Lung (tissue), 12 donors: ENCODE measurements around the gene PRIM1. TPM values are rescaled to one million over a fixed set of nuclear protein-coding genes. Genes with fewer than 3 reads are reported as not detected.

Experiments
- ATAC-seq: fragments of 200-7000 bp; cut with Tn5 transposase; one replicate; pipeline ENCODE4 v1.9.1; 2020; ENCODE audit warnings: moderate number of reproducible peaks; ENCODE audit not compliant: insufficient read depth, low FRiP score
- DNase-seq, 3 donors: peaks; one replicate each; pipeline ENCODE4 v3.0.0-alpha.2; 2013 to 2017
- H3K27ac ChIP-seq, 2 donors: one replicate each; pipeline ENCODE4 v1.5.1; 2013; ENCODE audit warnings: mild to moderate bottlenecking in 2 of 2, moderate library complexity in 2 of 2, control low read depth in 1 of 2, inconsistent platforms in 1 of 2, low read depth in 1 of 2, low read length in 1 of 2
- H3K27me3 ChIP-seq, 3 donors: one replicate each; pipeline ENCODE4 v1.5.1; 2013; ENCODE audit warnings: low read length in 2 of 3; ENCODE audit not compliant: control insufficient read depth in 3 of 3, insufficient read depth in 3 of 3
- H3K36me3 ChIP-seq, 4 donors: one replicate each; pipeline ENCODE4 v1.5.1; 2013; ENCODE audit warnings: low read length in 4 of 4, mild to moderate bottlenecking in 1 of 4, moderate library complexity in 1 of 4; ENCODE audit not compliant: control insufficient read depth in 4 of 4, insufficient read depth in 4 of 4
- H3K4me1 ChIP-seq, 5 donors: one replicate each; pipeline ENCODE4 v1.5.1; 2013; ENCODE audit warnings: low read length in 5 of 5, mild to moderate bottlenecking in 2 of 5, moderate library complexity in 1 of 5; ENCODE audit not compliant: control insufficient read depth in 5 of 5, insufficient read depth in 5 of 5
- H3K4me3 ChIP-seq: one replicate; pipeline ENCODE4 v1.5.1; 2013; ENCODE audit warnings: mild to moderate bottlenecking, control low read depth, moderate library complexity
- H3K9ac ChIP-seq, 2 donors: one replicate each; pipeline ENCODE4 v1.5.1; 2013; ENCODE audit warnings: low read length in 2 of 2, control low read depth in 1 of 2; ENCODE audit not compliant: insufficient read depth in 1 of 2
- H3K9me3 ChIP-seq, 4 donors: one replicate each; pipeline ENCODE4 v1.5.1; 2013; ENCODE audit warnings: low read length in 3 of 4, mild to moderate bottlenecking in 1 of 4, moderate library complexity in 1 of 4; ENCODE audit not compliant: control insufficient read depth in 4 of 4, insufficient read depth in 3 of 4
- WGBS, 2 donors: extraction: QIAGEN DNeasy Blood & Tissue Kit; methylation state at CpG; one replicate each; pipeline ENCODE4 v1.1.7; 2013; 5-methylcytosine and 5-hydroxymethylcytosine counted together
- polyA plus RNA-seq, 2 donors: library from polyadenylated mRNA; stranded (reverse); fragments of 200-250 nt; gene quantifications; one replicate each; pipeline ENCODE4 v1.2.1, GENCODE V29; 2013
- total RNA-seq, 2 donors: library from RNA; depleted of rRNA in 1 of 2; stranded (reverse); fragments of >200 nt in 1 of 2; gene quantifications; one replicate each; pipeline ENCODE4 v1.2.1, GENCODE V29; 2014 to 2021
- TF ChIP-seq, protein P1 (sequence below): IDR thresholded peaks from 2 replicates; pipeline ENCODE4 v1.5.1; 2012; ENCODE audit warnings: mild to moderate bottlenecking; ENCODE audit errors: control extremely low read depth, extremely low read depth
- donor health status: control.
- donor health status: control.
- donor health status: Bipolar disorder and iron deficiency.
- donor health status: healthy.
- donor health status: DM: yes; HTN: yes; CAD: no.

PRIM1 gene
- total and polyA plus RNA-seq, 4 donors, result 3.1 to 9.9 (median 5.0) TPM

DNA sequence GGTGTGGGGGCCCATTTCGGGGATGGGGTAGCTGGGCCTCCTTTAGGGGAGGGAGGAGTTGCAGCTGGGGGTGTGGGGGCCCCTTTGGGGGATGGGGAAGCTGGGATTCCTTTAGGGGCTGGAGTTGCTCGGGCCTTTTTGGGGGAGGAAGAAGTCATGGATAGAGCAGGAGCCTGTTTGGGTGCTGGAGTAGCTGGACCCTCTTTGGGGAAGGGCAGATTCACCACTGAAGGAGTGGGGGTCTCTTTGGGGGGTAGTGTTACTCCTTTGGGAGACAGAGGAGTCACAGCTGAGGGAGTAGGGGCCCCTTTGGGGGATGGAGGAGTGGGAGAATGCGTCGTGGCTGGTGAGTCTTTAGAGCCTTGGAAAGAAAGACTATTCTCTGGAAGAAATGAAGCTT, 33.5 kb downstream of the PRIM1 start:
- TF ChIP-seq, protein P1, sequence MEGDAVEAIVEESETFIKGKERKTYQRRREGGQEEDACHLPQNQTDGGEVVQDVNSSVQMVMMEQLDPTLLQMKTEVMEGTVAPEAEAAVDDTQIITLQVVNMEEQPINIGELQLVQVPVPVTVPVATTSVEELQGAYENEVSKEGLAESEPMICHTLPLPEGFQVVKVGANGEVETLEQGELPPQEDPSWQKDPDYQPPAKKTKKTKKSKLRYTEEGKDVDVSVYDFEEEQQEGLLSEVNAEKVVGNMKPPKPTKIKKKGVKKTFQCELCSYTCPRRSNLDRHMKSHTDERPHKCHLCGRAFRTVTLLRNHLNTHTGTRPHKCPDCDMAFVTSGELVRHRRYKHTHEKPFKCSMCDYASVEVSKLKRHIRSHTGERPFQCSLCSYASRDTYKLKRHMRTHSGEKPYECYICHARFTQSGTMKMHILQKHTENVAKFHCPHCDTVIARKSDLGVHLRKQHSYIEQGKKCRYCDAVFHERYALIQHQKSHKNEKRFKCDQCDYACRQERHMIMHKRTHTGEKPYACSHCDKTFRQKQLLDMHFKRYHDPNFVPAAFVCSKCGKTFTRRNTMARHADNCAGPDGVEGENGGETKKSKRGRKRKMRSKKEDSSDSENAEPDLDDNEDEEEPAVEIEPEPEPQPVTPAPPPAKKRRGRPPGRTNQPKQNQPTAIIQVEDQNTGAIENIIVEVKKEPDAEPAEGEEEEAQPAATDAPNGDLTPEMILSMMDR, result no peak
- Histone ChIP-seq H3K27ac (no peak overlapping the region), H3K4me1 (peaks cover 27 to 46% (median 33%) of the 10 kb centered on the region in 5 donors), H3K9ac (no peak overlapping the region), H3K9me3 (no peaks in the 10 kb centered on the region), H3K4me3 (no peak overlapping the region), H3K27me3 (no peaks in the 10 kb centered on the region), H3K36me3 (peaks cover 26 to 52% (median 41%) of the 10 kb centered on the region in 4 donors)
- DNase-seq, result no peak
- no peak for ATAC-seq
- 41 to 62% methylated on average over 4 of the region's 4 CpGs for WGBS, 2 donors

DNA sequence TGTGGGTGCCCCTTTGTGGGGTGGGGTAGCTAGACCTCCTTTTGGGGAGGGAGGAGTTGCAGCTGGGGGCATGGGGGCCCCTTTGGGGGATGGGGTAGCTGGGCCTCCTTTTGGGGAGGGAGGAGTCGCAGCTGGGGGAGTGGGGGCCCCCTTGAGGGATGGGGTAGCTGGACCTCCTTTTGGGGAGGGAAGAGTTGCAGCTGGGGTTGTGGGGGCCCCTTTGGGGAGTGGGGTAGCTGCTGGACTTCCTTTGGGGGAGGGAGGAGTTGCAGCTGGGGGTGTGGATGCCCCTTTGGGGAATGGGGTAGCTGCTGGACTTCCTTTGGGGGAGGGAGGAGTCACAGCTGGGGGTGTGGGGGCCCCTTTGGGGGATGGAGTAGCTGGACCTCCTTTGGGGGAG, 34.0 kb downstream of the PRIM1 start:
- ATAC-seq (no peak), DNase-seq (no peak)
- no peaks in the 10 kb centered on the region for H3K27me3 ChIP-seq
- WGBS, 2 donors, result 50 to 53% methylated on average over 1 of the region's 1 CpG
- no peak overlapping the region for H3K4me3 ChIP-seq
- peaks cover 26 to 46% (median 31%) of the 10 kb centered on the region in 5 donors for H3K4me1 ChIP-seq
- TF ChIP-seq, protein P1, result no peak
- H3K9ac ChIP-seq, result no peak overlapping the region
- H3K9me3 ChIP-seq, result no peaks in the 10 kb centered on the region
- no peak overlapping the region for H3K27ac ChIP-seq
- peaks cover 31 to 54% (median 46%) of the 10 kb centered on the region in 4 donors for H3K36me3 ChIP-seq

DNA sequence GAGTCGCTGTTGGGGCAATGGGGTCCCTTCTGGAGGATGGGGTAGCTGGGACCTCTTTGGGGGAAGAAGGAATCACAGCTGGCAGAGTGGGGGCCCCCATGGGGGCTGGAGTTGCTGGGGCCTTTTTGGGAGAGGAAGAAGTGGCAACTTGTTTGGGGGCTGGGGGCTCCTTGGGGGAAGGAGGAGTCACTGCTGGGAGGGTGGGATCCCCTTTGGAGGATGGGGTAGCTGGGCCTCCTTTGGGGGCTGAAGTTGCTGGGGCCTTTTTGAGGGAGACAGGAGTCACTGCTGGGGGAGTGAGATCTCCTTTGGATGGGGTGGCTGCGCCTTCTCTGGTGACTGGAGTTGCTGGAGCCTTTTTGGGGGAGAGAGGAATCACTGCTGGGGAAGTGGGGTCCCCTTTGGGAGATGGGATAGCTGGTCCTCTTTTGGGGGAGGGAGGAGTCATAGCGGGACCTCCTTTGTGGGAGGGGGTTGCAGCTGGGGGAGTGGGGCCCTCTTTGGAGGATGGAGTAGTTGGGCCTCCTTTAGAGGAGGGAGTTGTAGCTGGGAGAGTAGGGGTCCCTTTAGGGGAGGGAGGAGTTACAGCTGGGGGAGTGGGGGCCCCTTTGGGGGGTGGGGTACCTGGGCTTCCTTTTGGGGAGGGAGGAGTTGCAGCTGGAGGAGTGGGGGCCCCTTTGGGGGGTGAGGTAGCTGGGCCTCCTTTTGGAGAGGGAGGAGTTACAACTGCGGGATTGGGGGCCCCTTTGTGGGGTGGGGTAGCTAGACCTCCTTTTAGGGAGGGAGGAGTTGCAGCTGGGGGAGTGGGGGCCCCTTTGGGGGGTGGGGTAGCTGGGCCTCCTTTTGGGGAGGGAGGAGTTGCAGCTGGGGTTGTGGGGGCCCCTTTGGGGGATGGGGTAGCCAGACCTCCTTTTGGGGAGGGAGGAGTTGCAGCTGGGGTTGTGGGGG, 34.9 kb downstream of the PRIM1 start:
- TF ChIP-seq, protein P1, result no peak
- no peaks in the 10 kb centered on the region for H3K27me3 ChIP-seq
- peak overlapping the region in 1 of 2 donors; percentile 31 for H3K27ac ChIP-seq
- H3K36me3 ChIP-seq, result peaks cover 41 to 60% (median 50%) of the 10 kb centered on the region in 4 donors
- H3K9ac ChIP-seq, result no peak overlapping the region
- no peak overlapping the region for H3K4me3 ChIP-seq
- H3K9me3 ChIP-seq, result no peaks in the 10 kb centered on the region
- DNase-seq, result no peak
- peaks cover 21 to 40% (median 22%) of the 10 kb centered on the region in 5 donors for H3K4me1 ChIP-seq
- WGBS, 2 donors, result 62 to 76% methylated on average over 4 of the region's 4 CpGs
- ATAC-seq, result no peak
